HG02870 (cell line): ENCODE measurements around the gene MCF2L2.

ENCODE experiments used
- ATAC-seq: cut with Tn5 transposase; IDR thresholded peaks from one replicate; pipeline ENCODE4 v1.9.1; 2021; ENCODE audit warnings: mild to moderate bottlenecking, moderate library complexity; ENCODE audit not compliant: unreplicated experiment

The MCF2L2 gene

GRCh38 chr3:183270344-183270743 is 158.1 kb downstream of the MCF2L2 start:
- no peak for ATAC-seq

- no peak for ATAC-seq
Measured at GRCh38 chr3:183269345-183269744, 159.1 kb downstream of the MCF2L2 start.

DNA sequence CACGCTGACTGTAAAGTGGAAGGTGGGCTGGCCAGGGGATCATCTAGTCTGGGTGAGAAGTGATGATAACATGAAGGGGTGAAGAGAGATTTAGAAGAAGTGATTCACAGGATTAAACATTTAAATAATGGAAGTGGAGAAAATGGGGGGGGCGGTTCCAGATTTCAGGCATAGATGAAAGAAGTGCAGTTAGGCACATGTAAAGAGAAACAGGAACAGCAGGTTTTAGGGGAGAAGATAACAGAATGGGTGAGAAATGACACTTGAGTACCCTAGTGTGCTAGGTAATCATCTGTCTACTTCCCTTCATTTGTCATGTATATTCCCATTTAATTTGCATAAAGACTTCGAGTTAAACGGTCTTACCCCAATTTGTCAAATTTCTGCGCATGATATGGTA is 160.1 kb downstream of the MCF2L2 start:
- no peak for ATAC-seq

DNA sequence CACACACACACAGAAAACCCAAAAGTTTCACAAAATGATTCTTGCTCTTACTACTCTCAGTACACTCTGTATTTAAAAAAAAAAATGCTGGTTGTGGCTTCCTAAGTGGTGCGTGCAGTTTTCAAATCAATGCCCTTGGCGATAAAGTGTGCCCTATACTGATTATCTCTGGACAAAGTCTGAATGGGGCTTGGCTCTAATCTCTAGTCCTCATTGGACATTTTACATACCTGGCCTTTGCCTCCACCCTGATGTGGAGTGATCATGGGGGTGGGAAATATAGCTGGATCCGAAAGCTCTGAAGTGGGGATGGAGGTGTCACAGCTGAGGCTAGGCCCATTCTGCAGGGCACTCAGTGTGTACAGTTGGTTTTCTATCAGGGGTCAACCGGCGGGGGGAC is 161.3 kb downstream of the MCF2L2 start:
- ATAC-seq = no peak

- no peak for ATAC-seq
Measured at GRCh38 chr3:183266454-183266853, 162.0 kb downstream of the MCF2L2 start.

GRCh38 chr3:183265834-183266417 is 162.5 kb downstream of the MCF2L2 start:
- no peak for ATAC-seq

DNA sequence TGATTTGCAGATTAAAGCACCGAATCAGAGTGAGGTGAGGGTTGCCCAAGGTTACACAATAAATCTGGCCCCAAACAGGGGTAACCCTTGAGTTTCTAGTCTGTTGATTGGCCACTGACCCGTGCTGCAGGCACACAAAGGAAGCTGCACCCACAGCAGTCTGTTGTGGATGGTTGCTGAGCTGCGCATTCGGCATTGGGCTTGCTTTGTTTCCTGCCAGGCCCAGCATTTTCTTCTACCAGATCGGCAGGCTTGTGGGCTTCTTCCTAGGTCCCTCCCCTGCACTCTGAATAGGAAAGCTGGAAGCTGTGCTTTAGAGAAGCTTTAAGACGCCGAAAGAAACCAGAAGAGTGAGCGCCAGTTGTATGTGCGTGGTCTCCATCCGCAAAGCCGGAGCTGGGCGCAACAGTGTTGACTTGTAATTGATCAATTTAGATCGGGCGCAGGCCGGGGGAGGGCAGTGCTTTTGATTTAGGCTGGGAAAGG is 163.2 kb downstream of the MCF2L2 start:
- ATAC-seq = no peak

DNA sequence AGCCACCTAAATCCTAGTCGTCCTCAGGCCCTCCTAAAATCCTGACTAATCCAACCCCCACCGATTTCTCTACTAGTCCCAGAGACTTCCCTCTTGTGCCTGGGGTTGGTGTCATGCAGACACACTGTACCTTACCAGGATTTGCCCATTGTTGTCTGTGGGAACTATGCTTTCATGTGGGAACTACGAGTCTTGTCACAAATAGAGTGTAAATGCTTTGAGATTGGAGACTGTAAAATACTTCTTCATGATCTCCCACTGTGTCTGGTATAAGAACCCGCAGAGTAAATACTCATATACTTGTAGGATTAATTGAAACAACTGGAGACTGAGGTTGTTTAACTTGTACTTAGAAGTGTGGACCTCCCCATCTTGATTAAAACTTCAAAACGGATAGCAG is 164.2 kb downstream of the MCF2L2 start:
- no peak for ATAC-seq

DNA sequence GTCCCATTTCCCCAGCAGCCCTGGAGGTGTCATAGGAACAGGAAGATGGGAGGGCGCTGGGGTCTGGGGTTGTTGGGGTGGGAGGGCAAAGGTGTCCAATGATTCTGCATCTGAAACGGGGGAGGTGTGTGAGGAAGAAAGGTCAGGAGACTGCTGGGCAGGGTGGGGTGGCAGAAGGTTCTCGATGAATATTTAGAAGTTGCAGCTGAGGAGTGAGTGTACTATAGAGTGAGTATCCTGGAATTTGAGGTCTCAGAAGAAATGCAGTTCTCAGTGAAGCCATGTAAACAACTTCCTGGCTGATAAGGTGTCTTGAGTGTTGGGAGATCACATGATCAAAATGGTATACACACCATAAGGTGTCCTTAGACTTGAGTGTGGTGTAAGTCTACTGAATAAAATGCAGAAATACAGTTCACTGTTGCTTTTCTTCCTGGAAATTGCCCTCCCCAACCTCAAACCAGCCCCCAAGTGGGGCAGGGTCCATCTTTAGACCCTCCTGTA is 165.5 kb downstream of the MCF2L2 start:
- ATAC-seq = no peak

DNA sequence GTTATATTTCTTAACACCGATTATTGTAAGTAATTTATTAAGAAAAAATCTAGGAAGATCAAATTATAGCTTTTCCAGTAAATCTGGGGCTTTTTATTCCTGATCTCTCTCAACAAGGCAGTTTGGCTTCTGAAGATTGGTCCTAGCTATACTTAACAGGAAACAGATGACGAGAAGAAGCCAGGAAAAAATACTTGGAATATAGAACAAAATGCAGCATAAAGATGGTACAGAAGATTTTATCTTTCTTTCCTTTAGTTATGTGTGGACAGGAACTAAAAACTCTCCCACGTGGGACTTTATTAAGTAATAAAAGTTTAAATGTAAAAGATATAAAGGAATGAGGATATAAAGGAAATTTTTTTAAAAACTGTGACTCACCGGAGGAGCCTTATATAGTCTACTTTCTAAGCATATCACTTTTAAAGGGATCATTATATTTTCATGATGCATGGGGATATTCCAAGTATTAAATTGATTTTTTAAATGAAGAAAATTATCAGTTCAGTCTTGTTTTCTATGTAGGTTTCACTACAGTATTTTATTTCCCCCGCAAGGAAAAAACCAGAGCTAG is 167.2 kb downstream of the MCF2L2 start:
- no peak for ATAC-seq

GRCh38 chr3:183260167-183260904 is 168.1 kb downstream of the MCF2L2 start:
- no peak for ATAC-seq

- no peak for ATAC-seq
Measured at GRCh38 chr3:183259621-183260020, 168.8 kb downstream of the MCF2L2 start.

DNA sequence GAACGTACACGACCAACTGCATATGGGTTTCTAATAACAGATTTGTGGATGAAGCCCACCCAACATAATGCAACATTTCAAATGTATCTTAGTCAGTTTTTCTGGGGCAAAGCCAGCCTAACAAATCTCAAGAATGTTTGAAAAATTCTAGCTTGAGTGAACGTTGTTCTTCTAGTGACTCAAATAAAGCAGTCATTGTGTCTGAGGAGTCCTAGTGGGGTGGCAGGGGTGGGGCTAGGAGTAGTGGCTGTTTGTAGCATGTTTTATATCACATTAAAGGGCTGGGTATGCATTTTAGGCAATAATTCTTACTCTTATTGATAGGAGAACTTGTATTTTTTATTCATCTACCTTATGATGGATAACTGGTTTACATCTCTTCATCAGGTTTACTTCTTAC is 169.3 kb downstream of the MCF2L2 start:
- no peak for ATAC-seq

- ATAC-seq = no peak
Measured at GRCh38 chr3:183255348-183255730, 173.1 kb downstream of the MCF2L2 start.

GRCh38 chr3:183254487-183255347 is 173.7 kb downstream of the MCF2L2 start:
- no peak for ATAC-seq

GRCh38 chr3:183253528-183254486 is 174.6 kb downstream of the MCF2L2 start:
- ATAC-seq = no peak

DNA sequence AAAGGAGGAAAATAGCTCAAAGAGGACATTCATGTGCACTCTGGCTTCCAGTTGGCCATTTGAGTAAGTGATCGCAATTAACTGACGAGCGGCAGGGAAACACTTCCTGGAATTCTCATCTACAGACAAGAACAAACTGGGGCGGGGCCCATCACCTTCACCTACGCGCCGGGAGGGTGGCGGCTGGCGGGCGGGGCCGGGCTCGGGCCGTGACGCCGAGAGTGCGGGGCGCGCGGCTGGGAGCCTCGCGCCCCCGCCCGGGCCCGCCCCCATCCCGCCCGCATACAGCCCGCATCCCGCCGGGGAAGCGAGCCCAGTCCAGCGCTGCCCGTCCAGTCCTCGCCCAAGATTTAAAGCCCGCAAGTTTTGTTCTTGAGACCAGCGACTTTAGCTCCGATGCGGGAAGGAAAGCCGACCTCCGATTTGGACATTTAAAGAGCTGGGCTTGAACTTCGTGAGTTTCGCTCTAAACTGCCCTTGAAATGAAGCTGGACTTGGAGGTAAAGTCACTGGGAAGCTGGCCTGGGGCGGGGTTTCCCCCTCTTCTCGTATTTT is 175.4 kb downstream of the MCF2L2 start, which contains the start of gene B3GNT5:
TSS of gene B3GNT5 (plus strand) at position 281 of the 555 bp plus-strand sequence. CDS start 16,546 bp downstream, outside the sequence.
- ATAC-seq = no peak

- no peak for ATAC-seq
Measured at GRCh38 chr3:183252118-183252782, 176.2 kb downstream of the MCF2L2 start.
